ENCODE measurements around the gene UNC5B.

UNC5B gene

GRCh38 chr10:71347587-71348395, 135.4 kb downstream of the UNC5B start:
- peaks cover 0 to 27% (median 8%) of the 10 kb centered on the region in 4 experiments for H3K36me3 ChIP-seq (ENCODE audit: control insufficient read depth in 4 of 4, insufficient read depth in 4 of 4, low read length in 3 of 4)
- 96% methylated on average over 13 of the region's 14 CpGs for WGBS (ENCODE audit: insufficient coverage)
- H3K9me3 ChIP-seq (ENCODE audit: control extremely low read depth in 1 of 5, control insufficient read depth in 4 of 5, insufficient read depth in 2 of 5, low read depth in 1 of 5, low read length in 4 of 5), result no peaks in the 10 kb centered on the region
- ChIA-PET CTCF (interaction anchor here (1.1 to 1.4 kb wide), 3 partner anchors 8 to 16 kb away, joined by 3 to 4 read pairs (median 3); no protein-coding TSS in a partner anchor), POLR2A (no interaction called here)
- H3K4me3 ChIP-seq (ENCODE audit: control insufficient read depth in 1 of 7, extremely low read depth in 1 of 7, insufficient read depth in 4 of 7, low read depth in 2 of 7, low read length in 6 of 7), result no peak overlapping the region
- H3K27ac ChIP-seq (ENCODE audit: insufficient read depth in 1 of 2, low read depth in 1 of 2, low read length in 2 of 2, poor library complexity in 1 of 2, severe bottlenecking in 2 of 2), result no peak overlapping the region
- H3K27me3 ChIP-seq (replicated peaks in 2 of 5; ENCODE audit: control insufficient read depth in 4 of 5, insufficient read depth in 5 of 5, low read length in 4 of 5), result no peaks in the 10 kb centered on the region
- H3K4me1 ChIP-seq (ENCODE audit: control extremely low read depth in 1 of 4, control insufficient read depth in 4 of 4, insufficient read depth in 4 of 4, low read length in 3 of 4), result peaks cover 0 to 21% (median 1%) of the 10 kb centered on the region in 4 experiments
- no peak for DNase-seq

GRCh38 chr10:71348850-71349249, 136.5 kb downstream of the UNC5B start:
- no peak overlapping the region for H3K4me3 ChIP-seq (ENCODE audit: control insufficient read depth in 1 of 7, extremely low read depth in 1 of 7, insufficient read depth in 4 of 7, low read depth in 2 of 7, low read length in 6 of 7)
- 100% methylated on average over 1 of the region's 1 CpG for WGBS (ENCODE audit: insufficient coverage)

GRCh38 chr10:71349406-71349805, 137.0 kb downstream of the UNC5B start:
- H3K4me1 ChIP-seq (ENCODE audit: control extremely low read depth in 1 of 4, control insufficient read depth in 4 of 4, insufficient read depth in 4 of 4, low read length in 3 of 4), result peaks cover 0 to 5% (median 0%) of the 10 kb centered on the region in 4 experiments
- no peaks in the 10 kb centered on the region for H3K27me3 ChIP-seq (replicated peaks in 2 of 5; ENCODE audit: control insufficient read depth in 4 of 5, insufficient read depth in 5 of 5, low read length in 4 of 5)
- H3K4me3 ChIP-seq (ENCODE audit: control insufficient read depth in 1 of 7, extremely low read depth in 1 of 7, insufficient read depth in 4 of 7, low read depth in 2 of 7, low read length in 6 of 7), result no peak overlapping the region
- CTCF ChIA-PET, result no interaction called here
- 97% methylated on average over 6 of the region's 7 CpGs for WGBS (ENCODE audit: insufficient coverage)
- no peak for DNase-seq
- POLR2A ChIA-PET, result no interaction called here
- H3K36me3 ChIP-seq (ENCODE audit: control insufficient read depth in 4 of 4, insufficient read depth in 4 of 4, low read length in 3 of 4), result peaks cover under 1 to 38% (median 13%) of the 10 kb centered on the region in 4 experiments
- no peaks in the 10 kb centered on the region for H3K9me3 ChIP-seq (ENCODE audit: control extremely low read depth in 1 of 5, control insufficient read depth in 4 of 5, insufficient read depth in 2 of 5, low read depth in 1 of 5, low read length in 4 of 5)
- no peak overlapping the region for H3K27ac ChIP-seq (ENCODE audit: insufficient read depth in 1 of 2, low read depth in 1 of 2, low read length in 2 of 2, poor library complexity in 1 of 2, severe bottlenecking in 2 of 2)

More at GRCh38 chr10:71348850-71349249, 136.5 kb downstream of the UNC5B start:
- Histone ChIP-seq H3K9me3 (ENCODE audit: control extremely low read depth in 1 of 5, control insufficient read depth in 4 of 5, insufficient read depth in 2 of 5, low read depth in 1 of 5, low read length in 4 of 5) (no peaks in the 10 kb centered on the region), H3K27ac (ENCODE audit: insufficient read depth in 1 of 2, low read depth in 1 of 2, low read length in 2 of 2, poor library complexity in 1 of 2, severe bottlenecking in 2 of 2) (no peak overlapping the region), H3K4me1 (ENCODE audit: control extremely low read depth in 1 of 4, control insufficient read depth in 4 of 4, insufficient read depth in 4 of 4, low read length in 3 of 4) (peaks cover 0 to 10% (median 0%) of the 10 kb centered on the region in 4 experiments), H3K36me3 (ENCODE audit: control insufficient read depth in 4 of 4, insufficient read depth in 4 of 4, low read length in 3 of 4) (peaks cover 0 to 35% (median 13%) of the 10 kb centered on the region in 4 experiments), H3K27me3 (replicated peaks in 2 of 5; ENCODE audit: control insufficient read depth in 4 of 5, insufficient read depth in 5 of 5, low read length in 4 of 5) (no peaks in the 10 kb centered on the region)
- ChIA-PET CTCF (interaction anchor here (1.2 to 1.4 kb wide), 2 partner anchors 9 to 14 kb away, joined by 3 to 4 read pairs; no protein-coding TSS in a partner anchor), POLR2A (no interaction called here)
- no peak for DNase-seq

GRCh38 chr10:71351087-71351486, 138.7 kb downstream of the UNC5B start:
- POLR2A ChIA-PET, result no interaction called here
- Histone ChIP-seq H3K9me3 (ENCODE audit: control extremely low read depth in 1 of 5, control insufficient read depth in 4 of 5, insufficient read depth in 2 of 5, low read depth in 1 of 5, low read length in 4 of 5) (no peaks in the 10 kb centered on the region), H3K4me3 (ENCODE audit: control insufficient read depth in 1 of 7, extremely low read depth in 1 of 7, insufficient read depth in 4 of 7, low read depth in 2 of 7, low read length in 6 of 7) (no peak overlapping the region), H3K27ac (ENCODE audit: insufficient read depth in 1 of 2, low read depth in 1 of 2, low read length in 2 of 2, poor library complexity in 1 of 2, severe bottlenecking in 2 of 2) (no peak overlapping the region), H3K4me1 (ENCODE audit: control extremely low read depth in 1 of 4, control insufficient read depth in 4 of 4, insufficient read depth in 4 of 4, low read length in 3 of 4) (no peaks in the 10 kb centered on the region), H3K36me3 (ENCODE audit: control insufficient read depth in 4 of 4, insufficient read depth in 4 of 4, low read length in 3 of 4) (peaks cover 5 to 44% (median 13%) of the 10 kb centered on the region in 4 experiments), H3K27me3 (replicated peaks in 2 of 5; ENCODE audit: control insufficient read depth in 4 of 5, insufficient read depth in 5 of 5, low read length in 4 of 5) (no peaks in the 10 kb centered on the region)
- DNase-seq, result no peak
- 100% methylated on average over 6 of the region's 6 CpGs for WGBS (ENCODE audit: insufficient coverage)
- CTCF ChIA-PET, result interaction anchor here (0.7 kb wide), 1 partner anchor 219 kb away, joined by 3 read pairs; no protein-coding TSS in a partner anchor

GRCh38 chr10:71351628-71352319, 139.4 kb downstream of the UNC5B start:
- H3K4me3 ChIP-seq (ENCODE audit: control insufficient read depth in 1 of 7, extremely low read depth in 1 of 7, insufficient read depth in 4 of 7, low read depth in 2 of 7, low read length in 6 of 7), result no peak overlapping the region
- no peak overlapping the region for H3K27ac ChIP-seq (ENCODE audit: insufficient read depth in 1 of 2, low read depth in 1 of 2, low read length in 2 of 2, poor library complexity in 1 of 2, severe bottlenecking in 2 of 2)
- H3K9me3 ChIP-seq (ENCODE audit: control extremely low read depth in 1 of 5, control insufficient read depth in 4 of 5, insufficient read depth in 2 of 5, low read depth in 1 of 5, low read length in 4 of 5), result no peaks in the 10 kb centered on the region
- WGBS (ENCODE audit: insufficient coverage), result 96% methylated on average over 9 of the region's 14 CpGs
- ChIA-PET CTCF (interaction anchor here (0.9 to 1.1 kb wide), 3 partner anchors 15 to 34 kb away, joined by 3 to 5 read pairs (median 4); no protein-coding TSS in a partner anchor), POLR2A (no interaction called here)
- no peaks in the 10 kb centered on the region for H3K4me1 ChIP-seq (ENCODE audit: control extremely low read depth in 1 of 4, control insufficient read depth in 4 of 4, insufficient read depth in 4 of 4, low read length in 3 of 4)
- no peak for DNase-seq
- H3K36me3 ChIP-seq (ENCODE audit: control insufficient read depth in 4 of 4, insufficient read depth in 4 of 4, low read length in 3 of 4), result peaks cover 5 to 51% (median 16%) of the 10 kb centered on the region in 4 experiments
- no peaks in the 10 kb centered on the region for H3K27me3 ChIP-seq (replicated peaks in 2 of 5; ENCODE audit: control insufficient read depth in 4 of 5, insufficient read depth in 5 of 5, low read length in 4 of 5)

Measured in common myeloid progenitor, CD34-positive (primary cell).